ENCODE results near the gene LCN12. TPM values are rescaled to one million over a fixed set of nuclear protein-coding genes. Genes with fewer than 3 reads are reported as not detected.

Gene LCN12
- total RNA-seq, 6 experiments from 2014 or later: 2.7 to 36.4 (median 20.3) TPM

DNA sequence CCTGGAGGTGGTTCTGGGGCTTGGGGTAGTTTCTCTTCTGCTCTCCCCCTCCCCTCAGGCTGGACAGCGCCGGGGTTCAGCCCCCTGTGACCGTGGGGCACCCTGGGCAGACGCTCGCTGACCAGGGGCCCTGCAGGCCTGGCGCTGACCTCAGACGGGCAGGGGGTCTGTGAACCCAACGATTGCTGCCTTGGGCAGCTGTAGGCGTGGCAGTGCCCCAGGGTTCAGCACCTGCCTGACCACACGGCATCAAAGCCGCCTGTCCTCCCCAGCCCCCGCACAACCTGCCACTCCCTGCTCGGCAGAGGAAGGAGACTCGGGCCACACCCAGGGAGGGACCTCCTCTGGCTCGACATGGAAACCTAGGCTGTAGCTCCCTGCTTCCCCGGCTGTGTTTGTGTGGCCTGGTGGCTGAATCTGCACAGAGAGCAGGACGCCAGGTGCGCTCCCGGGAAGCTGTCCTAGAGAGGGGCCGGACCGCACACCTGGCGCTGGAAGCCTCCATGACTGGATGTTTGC, 12.2 kb downstream of the LCN12 start:
- Histone ChIP-seq H3K27me3 (no peaks in the 10 kb centered on the region), H3K9me3 (no peaks in the 10 kb centered on the region), H3K27ac (no peak overlapping the region), H3K36me3 (no peaks in the 10 kb centered on the region), H3K4me1 (no peaks in the 10 kb centered on the region), H3K4me3 (no peak overlapping the region)
- no peak for DNase-seq
- TF ChIP-seq, protein P1, sequence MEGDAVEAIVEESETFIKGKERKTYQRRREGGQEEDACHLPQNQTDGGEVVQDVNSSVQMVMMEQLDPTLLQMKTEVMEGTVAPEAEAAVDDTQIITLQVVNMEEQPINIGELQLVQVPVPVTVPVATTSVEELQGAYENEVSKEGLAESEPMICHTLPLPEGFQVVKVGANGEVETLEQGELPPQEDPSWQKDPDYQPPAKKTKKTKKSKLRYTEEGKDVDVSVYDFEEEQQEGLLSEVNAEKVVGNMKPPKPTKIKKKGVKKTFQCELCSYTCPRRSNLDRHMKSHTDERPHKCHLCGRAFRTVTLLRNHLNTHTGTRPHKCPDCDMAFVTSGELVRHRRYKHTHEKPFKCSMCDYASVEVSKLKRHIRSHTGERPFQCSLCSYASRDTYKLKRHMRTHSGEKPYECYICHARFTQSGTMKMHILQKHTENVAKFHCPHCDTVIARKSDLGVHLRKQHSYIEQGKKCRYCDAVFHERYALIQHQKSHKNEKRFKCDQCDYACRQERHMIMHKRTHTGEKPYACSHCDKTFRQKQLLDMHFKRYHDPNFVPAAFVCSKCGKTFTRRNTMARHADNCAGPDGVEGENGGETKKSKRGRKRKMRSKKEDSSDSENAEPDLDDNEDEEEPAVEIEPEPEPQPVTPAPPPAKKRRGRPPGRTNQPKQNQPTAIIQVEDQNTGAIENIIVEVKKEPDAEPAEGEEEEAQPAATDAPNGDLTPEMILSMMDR (IDR thresholded peaks at IDR 0.05): no peak
- TF ChIP-seq POLR2A (IDR thresholded peaks at IDR 0.05): no peak
- no peak for ATAC-seq
- WGBS (ENCODE audit: insufficient coverage, low coverage, low lambda C conversion rate, missing lambda C conversion rate): 87% methylated on average over 3 of the region's 22 CpGs
- intact Hi-C loops (cut with DNase I): no loop called here

DNA sequence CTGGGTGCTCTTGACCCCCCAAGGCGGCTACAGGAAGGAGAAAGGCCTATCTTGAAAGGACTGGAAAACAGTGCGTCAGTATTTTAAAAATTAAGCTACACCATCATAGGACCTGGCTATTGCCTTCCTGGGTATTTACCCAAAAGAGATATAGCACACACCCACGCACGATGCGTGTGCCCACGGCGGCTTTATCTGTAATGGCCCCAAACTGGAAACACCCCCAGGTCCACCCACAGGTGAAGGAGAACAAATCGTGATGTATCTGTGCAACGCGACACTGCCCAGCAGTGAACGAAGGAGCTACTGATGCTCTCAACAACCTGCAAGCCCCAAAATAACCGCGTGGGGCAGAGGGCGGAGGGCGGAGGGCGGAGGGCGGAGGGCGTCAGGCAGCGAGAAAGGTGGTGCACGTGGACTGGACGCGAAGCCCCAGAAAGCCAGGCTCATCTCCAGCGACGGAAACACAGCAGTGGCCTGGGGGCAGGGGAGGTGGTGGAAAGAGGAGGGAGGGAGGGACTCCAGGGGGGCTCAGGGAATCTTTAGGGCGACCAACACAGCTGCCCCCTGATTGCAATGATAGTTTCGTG, 12.9 kb downstream of the LCN12 start:
- no peak for ATAC-seq
- H3K27ac ChIP-seq: no peak overlapping the region
- no peak for DNase-seq
- intact Hi-C loops (cut with DNase I): no loop called here
- WGBS (ENCODE audit: insufficient coverage, low coverage, low lambda C conversion rate, missing lambda C conversion rate): 75% methylated on average over 20 of the region's 26 CpGs
- H3K27me3 ChIP-seq: no peaks in the 10 kb centered on the region
- no peaks in the 10 kb centered on the region for H3K9me3 ChIP-seq
- no peaks in the 10 kb centered on the region for H3K36me3 ChIP-seq
- TF ChIP-seq, protein P1 (IDR thresholded peaks at IDR 0.05): no peak
- no peak for TF ChIP-seq POLR2A (IDR thresholded peaks at IDR 0.05)
- H3K4me1 ChIP-seq: no peaks in the 10 kb centered on the region
- no peak overlapping the region for H3K4me3 ChIP-seq

DNA sequence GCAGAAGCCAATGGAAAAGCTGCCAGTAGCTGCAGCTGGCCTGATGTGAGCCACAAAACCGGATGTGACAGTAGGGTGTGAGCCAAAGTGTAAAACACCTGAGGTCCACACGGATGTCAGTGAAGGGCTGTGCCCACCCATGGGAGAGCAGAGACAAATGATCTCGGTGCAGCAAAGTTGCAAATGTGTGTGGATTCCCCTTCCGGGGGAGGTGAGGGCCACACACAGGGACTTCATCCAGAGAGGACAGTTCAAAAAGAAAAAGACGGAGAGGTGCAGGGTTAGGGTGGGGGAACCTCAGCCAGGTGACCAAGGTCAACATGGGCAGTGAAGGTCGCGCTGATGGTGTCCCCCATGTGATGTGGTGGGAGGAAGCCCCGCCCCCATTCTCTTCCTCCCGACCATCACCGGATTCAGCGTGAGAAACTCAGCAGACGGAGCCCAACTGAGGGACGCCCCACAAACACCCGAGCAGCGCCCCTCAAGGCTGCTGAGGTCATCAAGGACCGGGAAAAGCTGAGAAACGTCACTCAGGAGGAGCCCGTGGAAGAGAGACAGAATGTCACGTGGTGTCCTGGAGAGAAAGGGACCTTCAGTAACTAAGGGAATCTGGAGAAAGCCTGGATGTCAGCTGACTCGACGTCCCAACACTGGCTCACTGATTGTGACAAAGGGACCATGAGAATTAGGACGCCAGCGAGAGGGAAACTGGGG, 13.9 kb downstream of the LCN12 start:
- TF ChIP-seq, protein P1 (IDR thresholded peaks at IDR 0.05): no peak
- no peak for TF ChIP-seq POLR2A (IDR thresholded peaks at IDR 0.05)
- Histone ChIP-seq H3K27ac (no peak overlapping the region), H3K4me3 (no peak overlapping the region), H3K27me3 (no peaks in the 10 kb centered on the region), H3K36me3 (no peaks in the 10 kb centered on the region), H3K4me1 (no peaks in the 10 kb centered on the region), H3K9me3 (no peaks in the 10 kb centered on the region)
- intact Hi-C loops (cut with DNase I): no loop called here
- ATAC-seq (peak in 2 of 4 donors; percentile 20 to 22), DNase-seq (no peak)
- 14% methylated on average over 15 of the region's 23 CpGs for WGBS (ENCODE audit: insufficient coverage, low coverage, low lambda C conversion rate, missing lambda C conversion rate)

DNA sequence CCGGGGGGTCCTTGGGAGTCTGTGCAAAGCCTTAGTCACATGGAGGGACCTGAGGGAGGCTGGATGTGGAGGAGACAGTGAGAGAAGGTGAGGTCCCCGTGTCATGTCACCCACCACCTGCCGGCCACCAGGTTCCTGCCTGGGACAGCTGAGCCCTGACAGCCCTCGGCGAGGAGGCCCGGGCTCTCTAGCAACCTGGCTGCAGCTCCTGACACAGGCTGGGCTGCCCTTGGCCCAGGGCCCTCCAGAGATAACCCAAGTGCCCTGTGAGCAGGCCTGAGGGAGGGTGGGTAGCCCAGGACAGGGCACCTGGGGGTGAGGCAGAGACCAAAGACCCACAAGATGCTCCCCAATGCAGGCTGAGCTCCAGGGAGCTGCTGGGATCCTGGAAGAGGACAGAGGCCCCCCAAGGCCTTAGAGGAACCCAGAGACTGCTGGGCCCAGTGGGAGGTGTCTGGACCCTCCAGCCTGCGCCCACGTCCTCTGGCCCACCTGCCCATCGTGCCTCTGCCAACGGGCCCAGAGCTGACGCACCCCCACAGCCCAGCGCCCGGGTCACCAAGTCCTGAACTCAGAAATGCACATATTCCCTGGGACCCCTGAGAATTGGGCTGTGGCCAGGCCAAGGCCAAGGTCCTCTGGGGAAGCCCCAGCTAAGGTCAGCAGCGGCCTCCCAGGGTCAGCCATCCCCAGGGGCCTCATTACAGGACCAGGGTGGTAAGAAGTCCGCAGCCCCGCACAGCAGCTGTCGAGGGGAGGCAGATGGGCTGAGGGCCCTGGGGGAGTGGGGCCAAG, 16.5 kb downstream of the LCN12 start:
- TF ChIP-seq, protein P1 (IDR thresholded peaks at IDR 0.05): no peak
- TF ChIP-seq POLR2A (IDR thresholded peaks at IDR 0.05): no peak
- Histone ChIP-seq H3K27me3 (no peaks in the 10 kb centered on the region), H3K9me3 (no peaks in the 10 kb centered on the region), H3K27ac (no peak overlapping the region), H3K4me3 (no peak overlapping the region), H3K4me1 (no peaks in the 10 kb centered on the region), H3K36me3 (no peaks in the 10 kb centered on the region)
- intact Hi-C loops (cut with DNase I): no loop called here
- 40% methylated on average over 1 of the region's 17 CpGs for WGBS (ENCODE audit: insufficient coverage, low coverage, low lambda C conversion rate, missing lambda C conversion rate)
- DNase-seq (no peak), ATAC-seq (peak in 2 of 4 donors; percentile 16 to 29)

Data from right lobe of liver (tissue), 6 donors.